ENCODE results near the gene TNS3. TPM values are rescaled to one million over a fixed set of nuclear protein-coding genes. Genes with fewer than 3 reads are reported as not detected.

TNS3 gene
- total RNA-seq = 4.7 and 5.7 TPM in 2 replicates

- no peak for DNase-seq
- Mint-ChIP-seq H3K4me1 (peaks cover 4% of the 10 kb centered on the region), H3K36me3 (ENCODE audit: low read depth) (no peaks in the 10 kb centered on the region), H3K4me3 (no peak within 1 kb of the TSS), H3K27ac (no peak within 1 kb of the TSS), H3K27me3 (peaks cover 33% of the 10 kb centered on the region), H3K9me3 (no peaks in the 10 kb centered on the region)
- intact Hi-C loops (cut with micrococcal nuclease) = no loop called here
These were observed at the start of gene TNS3 for GRCh38 chr7:47581804-47582763. TSS of gene TNS3 (minus strand) at chr7:47582111. CDS start at chr7:47439636, 142,475 bp downstream.

DNA sequence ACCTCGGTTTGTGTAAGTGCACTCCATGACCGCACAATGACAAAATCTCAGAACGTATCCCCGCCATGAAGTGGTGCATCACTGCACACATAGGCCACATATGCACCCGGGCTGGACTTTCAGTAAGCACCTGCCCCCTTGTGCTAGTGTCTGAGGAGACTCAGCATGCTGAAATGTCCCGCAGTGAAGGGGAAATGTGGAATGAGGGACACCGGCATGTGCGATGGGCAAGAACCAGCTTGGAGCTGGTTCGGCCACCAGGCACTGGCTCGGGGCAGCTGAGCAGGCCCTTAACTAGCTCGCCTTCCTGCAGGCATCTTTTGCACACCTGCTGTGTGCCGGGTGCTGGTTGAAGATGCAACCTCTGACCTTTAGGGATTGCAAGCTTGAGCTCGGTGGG lies 49.8 kb upstream of the TNS3 start:
- H3K27ac Mint-ChIP-seq = no peak overlapping the region
- no peaks in the 10 kb centered on the region for H3K9me3 Mint-ChIP-seq
- H3K4me3 Mint-ChIP-seq = no peak overlapping the region
- no peaks in the 10 kb centered on the region for H3K36me3 Mint-ChIP-seq (ENCODE audit: low read depth)
- no peaks in the 10 kb centered on the region for H3K27me3 Mint-ChIP-seq
- intact Hi-C loops (cut with micrococcal nuclease) = no loop called here
- H3K4me1 Mint-ChIP-seq = no peaks in the 10 kb centered on the region
- DNase-seq = no peak

GRCh38 chr7:47627580-47628283 lies 45.8 kb upstream of the TNS3 start:
- no peak for DNase-seq
- Mint-ChIP-seq H3K4me1 (no peaks in the 10 kb centered on the region), H3K36me3 (ENCODE audit: low read depth) (no peaks in the 10 kb centered on the region), H3K4me3 (no peak overlapping the region), H3K27ac (no peak overlapping the region), H3K9me3 (no peaks in the 10 kb centered on the region), H3K27me3 (no peaks in the 10 kb centered on the region)
- intact Hi-C loops (cut with micrococcal nuclease) = no loop called here

DNA sequence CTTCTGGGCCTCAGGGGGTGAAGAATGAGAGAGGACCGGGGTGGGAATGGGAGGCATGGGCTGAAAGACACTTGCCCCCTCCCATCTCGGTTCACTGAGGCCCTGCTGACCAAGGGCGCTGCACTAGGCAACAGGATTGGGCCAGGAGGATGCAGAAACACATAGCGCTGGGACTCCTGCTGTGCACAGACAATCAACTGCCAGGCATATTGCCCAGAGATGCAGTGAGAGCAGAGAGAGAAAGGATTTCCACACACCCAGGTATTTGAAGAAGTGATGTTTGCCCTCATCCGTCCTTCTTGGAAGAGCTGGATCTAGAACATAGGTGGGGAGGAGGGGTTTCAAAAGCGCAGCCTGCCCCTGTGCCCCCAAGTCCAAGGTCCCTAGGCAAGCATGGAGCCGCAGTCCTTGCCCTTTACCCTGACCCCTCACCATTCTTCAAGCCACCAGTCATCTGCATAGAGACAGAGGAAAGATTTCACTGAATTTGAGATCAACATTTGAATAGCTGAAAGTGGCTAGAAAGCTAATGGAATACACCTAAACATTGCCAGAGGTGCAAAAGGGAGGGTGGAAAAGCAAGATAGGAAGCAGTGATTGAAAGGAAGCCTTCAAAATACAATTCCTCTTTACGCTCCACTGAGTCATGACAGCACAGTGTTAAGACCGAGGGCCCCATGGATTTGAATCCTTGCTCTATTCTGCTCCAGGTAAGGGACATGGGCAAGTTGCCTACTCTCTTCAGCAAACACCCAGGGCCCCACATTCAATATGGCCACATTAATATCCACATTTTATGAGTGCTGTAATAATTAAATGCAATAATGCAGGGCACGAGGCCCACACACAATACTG lies 44.2 kb upstream of the TNS3 start:
- no peak for DNase-seq
- no peaks in the 10 kb centered on the region for H3K27me3 Mint-ChIP-seq
- no peaks in the 10 kb centered on the region for H3K4me1 Mint-ChIP-seq
- no peaks in the 10 kb centered on the region for H3K36me3 Mint-ChIP-seq (ENCODE audit: low read depth)
- no peak overlapping the region for H3K4me3 Mint-ChIP-seq
- H3K9me3 Mint-ChIP-seq = no peaks in the 10 kb centered on the region
- intact Hi-C loops (cut with micrococcal nuclease) = no loop called here
- H3K27ac Mint-ChIP-seq = no peak overlapping the region

DNA sequence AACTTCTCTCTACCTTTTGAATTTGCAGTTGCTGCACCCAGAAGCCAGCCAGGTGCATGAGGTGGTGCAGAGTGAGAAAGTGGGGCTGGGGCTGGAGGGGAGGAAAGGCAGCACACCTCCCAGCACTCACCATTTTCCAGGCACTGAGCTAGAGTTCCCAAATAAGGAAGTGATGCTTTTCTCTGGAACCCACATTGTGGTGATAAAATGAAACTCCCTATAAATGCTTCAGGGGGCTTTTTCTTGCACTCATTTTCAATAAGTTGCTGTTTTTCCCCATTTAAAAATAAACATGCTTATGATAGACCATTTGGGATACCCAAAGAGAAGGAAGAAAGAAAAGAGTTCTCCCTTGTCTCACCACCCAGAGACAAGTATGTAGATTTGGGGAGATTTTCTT lies 42.8 kb upstream of the TNS3 start:
- Mint-ChIP-seq H3K9me3 (no peaks in the 10 kb centered on the region), H3K4me3 (no peak overlapping the region), H3K36me3 (ENCODE audit: low read depth) (no peaks in the 10 kb centered on the region), H3K27ac (no peak overlapping the region), H3K27me3 (no peaks in the 10 kb centered on the region), H3K4me1 (no peaks in the 10 kb centered on the region)
- DNase-seq = no peak
- intact Hi-C loops (cut with micrococcal nuclease) = no loop called here

DNA sequence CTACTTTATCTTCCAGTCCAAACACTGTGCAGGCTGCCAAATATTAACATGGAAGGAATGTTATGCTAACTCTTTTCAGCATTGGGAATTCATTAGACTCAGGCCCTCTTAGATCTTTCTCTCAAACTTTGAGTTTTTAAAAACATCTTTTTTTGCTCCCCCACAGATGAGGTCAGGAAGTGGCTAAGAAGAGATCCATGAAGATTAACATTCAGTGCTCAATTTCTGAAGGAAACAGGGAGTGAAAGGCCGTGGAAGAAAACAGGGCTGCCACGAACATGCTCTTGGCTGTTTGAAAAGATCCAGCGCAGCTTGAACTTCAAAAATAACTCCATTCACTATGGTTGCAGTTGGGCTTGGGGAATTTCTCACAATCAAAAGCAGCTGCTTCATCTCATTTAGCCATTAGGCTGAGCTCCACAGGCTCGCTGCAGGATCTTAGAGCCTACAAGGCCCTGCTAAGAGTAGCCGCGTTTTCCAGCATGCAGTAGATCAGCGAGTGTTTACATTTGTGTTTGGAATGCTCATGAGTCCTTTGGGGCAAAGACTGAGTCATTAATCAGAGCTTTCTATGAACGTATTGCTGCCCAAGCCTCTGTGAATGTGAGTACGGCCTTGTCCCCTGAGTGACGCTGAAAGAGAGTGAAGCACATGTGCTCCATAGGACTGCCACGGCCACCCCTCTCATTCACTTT lies 41.2 kb upstream of the TNS3 start:
- H3K27ac Mint-ChIP-seq = no peak overlapping the region
- DNase-seq = no peak
- no peaks in the 10 kb centered on the region for H3K36me3 Mint-ChIP-seq (ENCODE audit: low read depth)

DNA sequence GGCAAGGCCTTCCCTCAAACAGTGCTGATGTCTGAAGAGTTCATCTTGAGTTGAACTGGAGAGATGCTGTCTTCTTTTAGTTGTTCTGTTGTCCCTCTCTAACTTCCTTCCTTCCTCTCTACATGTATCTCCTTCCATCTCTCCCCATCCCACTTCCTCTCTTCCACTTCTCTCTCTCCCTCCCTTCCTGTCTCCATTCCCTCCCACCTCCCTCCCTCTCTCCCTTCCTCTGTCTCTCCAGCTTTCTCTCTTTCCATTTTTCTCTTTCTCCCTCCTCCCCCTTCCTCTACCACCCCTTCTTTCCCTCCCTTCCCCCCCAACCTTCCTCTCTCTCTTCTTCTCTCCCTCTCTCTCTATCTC lies 40.7 kb upstream of the TNS3 start:
- intact Hi-C loops (cut with micrococcal nuclease) = no loop called here
- DNase-seq = no peak
- no peaks in the 10 kb centered on the region for H3K36me3 Mint-ChIP-seq (ENCODE audit: low read depth)
- H3K27ac Mint-ChIP-seq = no peak overlapping the region
- H3K27me3 Mint-ChIP-seq = no peaks in the 10 kb centered on the region
- no peaks in the 10 kb centered on the region for H3K9me3 Mint-ChIP-seq
- H3K4me3 Mint-ChIP-seq = no peak overlapping the region
- no peaks in the 10 kb centered on the region for H3K4me1 Mint-ChIP-seq

More for the DNA sequence above, 41.2 kb upstream of the TNS3 start:
- Mint-ChIP-seq H3K4me3 (no peak overlapping the region), H3K27me3 (no peaks in the 10 kb centered on the region), H3K9me3 (no peaks in the 10 kb centered on the region), H3K4me1 (no peaks in the 10 kb centered on the region)
- intact Hi-C loops (cut with micrococcal nuclease) = no loop called here

- H3K4me1 Mint-ChIP-seq = no peaks in the 10 kb centered on the region
- intact Hi-C loops (cut with micrococcal nuclease) = no loop called here
- no peaks in the 10 kb centered on the region for H3K36me3 Mint-ChIP-seq (ENCODE audit: low read depth)
- no peak overlapping the region for H3K4me3 Mint-ChIP-seq
- H3K9me3 Mint-ChIP-seq = no peaks in the 10 kb centered on the region
- H3K27ac Mint-ChIP-seq = no peak overlapping the region
- no peak for DNase-seq
- H3K27me3 Mint-ChIP-seq = no peaks in the 10 kb centered on the region
These were observed 40.2 kb upstream of the TNS3 start for GRCh38 chr7:47621979-47622561.

DNA sequence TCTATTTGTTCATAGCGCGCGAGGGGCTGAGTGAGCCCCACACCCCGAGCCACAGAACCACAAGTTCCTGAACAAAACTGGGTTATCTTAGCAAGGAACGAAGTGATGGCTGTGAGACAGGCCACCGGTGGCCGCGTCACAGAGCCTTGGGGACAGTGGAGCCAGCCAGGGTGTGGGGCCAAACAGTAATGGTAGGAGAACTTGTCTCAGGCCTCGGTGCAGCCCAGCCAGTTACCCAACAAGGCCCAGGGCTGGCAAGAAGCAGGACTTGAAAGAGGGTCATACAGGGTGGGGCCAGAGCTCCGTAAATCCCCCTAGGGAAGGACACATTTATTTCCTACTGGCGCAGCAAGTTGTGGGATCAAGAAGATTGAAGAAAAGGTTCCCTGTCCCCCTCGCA lies 39.4 kb upstream of the TNS3 start:
- H3K27ac Mint-ChIP-seq = no peak overlapping the region
- H3K36me3 Mint-ChIP-seq (ENCODE audit: low read depth) = no peaks in the 10 kb centered on the region
- no peaks in the 10 kb centered on the region for H3K4me1 Mint-ChIP-seq
- DNase-seq = no peak
- intact Hi-C loops (cut with micrococcal nuclease) = no loop called here
- H3K4me3 Mint-ChIP-seq = no peak overlapping the region
- H3K27me3 Mint-ChIP-seq = no peaks in the 10 kb centered on the region
- H3K9me3 Mint-ChIP-seq = no peaks in the 10 kb centered on the region

- Mint-ChIP-seq H3K36me3 (ENCODE audit: low read depth) (no peaks in the 10 kb centered on the region), H3K27me3 (no peaks in the 10 kb centered on the region), H3K4me3 (no peak overlapping the region), H3K9me3 (no peaks in the 10 kb centered on the region), H3K27ac (no peak overlapping the region), H3K4me1 (no peaks in the 10 kb centered on the region)
- intact Hi-C loops (cut with micrococcal nuclease) = no loop called here
- DNase-seq = no peak
These were observed 37.9 kb upstream of the TNS3 start for GRCh38 chr7:47619806-47620205.

DNA sequence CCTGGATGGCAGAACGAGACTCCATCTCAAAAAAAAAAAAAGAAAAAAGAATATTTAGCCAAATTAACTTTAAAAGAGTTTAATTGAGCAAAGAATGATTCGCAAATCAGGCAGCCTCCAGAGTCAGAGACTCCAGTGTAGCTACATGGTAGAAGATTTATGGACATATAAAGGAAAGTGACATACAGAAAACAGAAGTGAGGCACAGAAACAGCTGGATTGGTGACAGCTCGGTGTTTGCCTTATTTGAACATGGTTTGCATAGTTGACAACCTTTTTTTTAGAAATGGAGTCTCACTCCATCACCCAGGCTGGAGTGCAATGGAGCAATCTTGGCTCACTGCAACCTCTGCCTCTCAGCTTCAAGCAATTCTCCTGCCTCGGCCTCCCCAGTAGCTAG lies 35.2 kb upstream of the TNS3 start:
- DNase-seq = no peak
- Mint-ChIP-seq H3K36me3 (ENCODE audit: low read depth) (no peaks in the 10 kb centered on the region), H3K27me3 (no peaks in the 10 kb centered on the region), H3K4me3 (no peak overlapping the region), H3K4me1 (no peaks in the 10 kb centered on the region), H3K27ac (no peak overlapping the region), H3K9me3 (no peaks in the 10 kb centered on the region)
- intact Hi-C loops (cut with micrococcal nuclease) = no loop called here

DNA sequence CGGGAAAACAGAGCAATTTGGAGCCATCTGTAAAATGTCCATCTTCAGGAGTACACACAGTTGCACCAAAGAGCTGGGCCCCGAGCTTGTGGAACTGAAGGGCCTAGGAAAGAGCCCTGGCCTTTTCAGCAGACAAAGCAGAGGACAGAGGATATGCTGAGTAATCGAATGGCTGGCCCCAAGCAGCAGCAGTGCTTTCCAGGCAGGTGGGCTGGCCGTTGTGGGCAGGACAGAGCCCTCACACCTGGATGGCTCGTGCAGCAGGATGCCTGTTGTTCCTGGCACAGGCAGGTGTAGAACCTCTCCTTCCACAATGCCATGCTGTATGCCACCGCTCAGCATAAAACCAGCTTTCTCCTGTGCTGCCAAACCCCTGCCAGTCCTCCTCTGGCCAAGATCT lies 32.5 kb upstream of the TNS3 start:
- H3K4me1 Mint-ChIP-seq = no peaks in the 10 kb centered on the region
- no peak for DNase-seq
- H3K36me3 Mint-ChIP-seq (ENCODE audit: low read depth) = no peaks in the 10 kb centered on the region
- H3K27me3 Mint-ChIP-seq = no peaks in the 10 kb centered on the region
- H3K9me3 Mint-ChIP-seq = no peaks in the 10 kb centered on the region
- no peak overlapping the region for H3K27ac Mint-ChIP-seq
- no peak overlapping the region for H3K4me3 Mint-ChIP-seq
- intact Hi-C loops (cut with micrococcal nuclease) = no loop called here

DNA sequence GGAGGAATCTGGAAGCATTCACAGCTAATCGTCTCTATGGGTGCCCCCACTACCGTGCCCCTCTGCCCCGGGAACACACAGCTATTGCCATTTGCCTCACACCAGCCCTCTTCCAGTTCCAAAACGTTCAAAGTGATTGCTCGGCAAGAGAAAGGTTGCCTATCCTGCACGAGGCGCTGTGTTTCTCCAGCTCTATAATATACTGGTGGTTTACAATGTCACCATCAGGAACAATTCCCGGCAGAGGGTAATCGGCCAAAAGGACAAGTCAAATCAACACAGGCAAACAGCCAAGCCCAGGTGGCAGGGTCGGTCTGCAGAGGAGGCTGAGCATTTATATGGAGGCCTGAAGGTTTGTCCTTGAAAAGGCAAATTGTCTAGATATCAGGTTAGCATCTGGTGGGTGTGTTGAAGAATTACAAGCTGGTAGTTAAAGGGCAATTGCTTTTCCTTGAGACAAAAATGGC lies 29.2 kb upstream of the TNS3 start:
- no peak for DNase-seq
- intact Hi-C loops (cut with micrococcal nuclease) = no loop called here

More for the DNA sequence above, 29.2 kb upstream of the TNS3 start:
- Mint-ChIP-seq H3K9me3 (no peaks in the 10 kb centered on the region), H3K4me1 (no peaks in the 10 kb centered on the region), H3K27ac (no peak overlapping the region), H3K4me3 (no peak overlapping the region), H3K27me3 (no peaks in the 10 kb centered on the region), H3K36me3 (ENCODE audit: low read depth) (no peaks in the 10 kb centered on the region)
